HepG2 (cell line): ENCODE measurements around the gene IL22RA1. TPM values are rescaled to one million over a fixed set of nuclear protein-coding genes. Genes with fewer than 3 reads are reported as not detected.
A peak's percentile ranks its signal among the peaks of the same experiment; 100 is the strongest.

ENCODE experiments used
- ATAC-seq: fragments of 200-7000 bp; cut with Tn5 transposase; 3 replicates; pipeline ENCODE4 v1.9.1; 2020; ENCODE audit warnings: mild to moderate bottlenecking, moderate library complexity
- BruUV-seq: library from RNA; stranded (reverse); fragments of 400-500 nt; replicated peaks from 2 replicates; lab custom pipeline; 2021; lab: Mats Ljungman, UMichigan
- CTCF ChIA-PET: fragments of 300-600 bp; formaldehyde crosslinking; extraction: SDS; loops from one replicate; lab custom pipeline; 2021; ENCODE audit warnings: low total read pairs, inconsistent platforms, low intra/inter-chr PET ratio; lab: Yijun Ruan, JAX
- POLR2A ChIA-PET: fragments of 350-600 bp; sonication (Branson Sonifier 250); formaldehyde crosslinking; loops from one replicate; lab custom pipeline; 2020; ENCODE audit warnings: antibody characterized with exemption, inconsistent platforms; lab: Yijun Ruan, JAX
- DNase-seq: peaks from one replicate; pipeline ENCODE4 v3.0.0-alpha.2; 2015; ENCODE audit warnings: low spot score
- FAIRE-seq: peaks from 3 replicates; lab custom pipeline; 2011; peaks lifted over from hg19 to GRCh38; lab: Jason Lieb, UNC
- H2AFZ ChIP-seq: one replicate; pipeline ENCODE4 v1.6.1; 2011; ENCODE audit warnings: low read length, inconsistent platforms
- H3K27ac ChIP-seq: fragments of 300-600 bp; 3 replicates; pipeline ENCODE4 v1.8.0; 2011; ENCODE audit warnings: mixed run types, mild to moderate bottlenecking, mixed read lengths, low read length, inconsistent platforms; ENCODE audit not compliant: insufficient read depth; ENCODE audit errors: extremely low read length
- H3K27me3 ChIP-seq, 2 experiments: fragments of 200-600 bp in 1 of 2; 2 replicates in 1 of 2; 3 replicates in 1 of 2; pipeline versions ENCODE4 v1.6.0 to v1.8.0; 2011; ENCODE audit warnings: low read length in 2 of 2, mild to moderate bottlenecking in 2 of 2, moderate library complexity in 2 of 2, inconsistent platforms in 1 of 2; ENCODE audit not compliant: insufficient read depth in 2 of 2, control insufficient read depth in 1 of 2
- H3K36me3 ChIP-seq, 2 experiments: fragments of 200-600 bp in 1 of 2; replicated peaks in 1 of 2; 2 replicates in 1 of 2; 3 replicates in 1 of 2; pipeline versions ENCODE4 v1.5.1 to v1.8.0; 2011; ENCODE audit warnings: low read length in 2 of 2, inconsistent platforms in 1 of 2; ENCODE audit not compliant: insufficient read depth in 2 of 2, control insufficient read depth in 1 of 2
- H3K4me1 ChIP-seq: 2 replicates; pipeline ENCODE4 v1.5.1; 2012; ENCODE audit warnings: low read length, inconsistent platforms; ENCODE audit not compliant: insufficient read depth
- H3K4me2 ChIP-seq: 2 replicates; pipeline ENCODE4 v1.6.0; 2011; ENCODE audit warnings: low read depth, low read length, inconsistent platforms
- H3K4me3 ChIP-seq, 3 experiments: fragments of 200-600 bp in 1 of 3; sonication (generic), shearing (Covaris generic) in 1 of 3; replicated peaks in 1 of 3; 2 replicates each; pipeline ENCODE4 v1.5.1; 2011 to 2016; ENCODE audit warnings: low read length in 3 of 3, inconsistent platforms in 2 of 3, low read depth in 2 of 3, mild to moderate bottlenecking in 2 of 3, control low read depth in 1 of 3, mixed read lengths in 1 of 3; ENCODE audit not compliant: insufficient read depth in 1 of 3
- H3K79me2 ChIP-seq: one replicate; pipeline ENCODE4 v1.6.1; 2011; ENCODE audit warnings: low read length, inconsistent platforms; ENCODE audit not compliant: insufficient read depth
- H3K9ac ChIP-seq: 2 replicates; pipeline ENCODE4 v1.6.0; 2011; ENCODE audit warnings: mild to moderate bottlenecking, low read depth, low read length, inconsistent platforms; ENCODE audit not compliant: insufficient read depth
- H3K9me3 ChIP-seq: 2 replicates; pipeline ENCODE4 v1.5.1; 2012; ENCODE audit warnings: mild to moderate bottlenecking, low read length
- H4K20me1 ChIP-seq: 2 replicates; pipeline ENCODE4 v1.6.0; 2011; ENCODE audit warnings: inconsistent platforms, mild to moderate bottlenecking, low read length, moderate library complexity; ENCODE audit not compliant: insufficient read depth
- CHD2 ChIP-seq: IDR thresholded peaks from 2 replicates; pipeline ENCODE4 v1.6.1; 2011; ENCODE audit warnings: low read depth, low read length, improper control_type of control experiment
- GRHL1 ChIP-seq: sonication (generic); formaldehyde crosslinking; conservative IDR thresholded peaks from 2 replicates; pipeline ENCODE4 v1.8.0; 2022; ENCODE audit warnings: missing genetic modification reagents
- MAFF ChIP-seq: IDR thresholded peaks from 2 replicates; pipeline ENCODE4 v1.6.1; 2011; ENCODE audit warnings: low read depth, low read length, improper control_type of control experiment
- PAX8 ChIP-seq: sonication (generic); formaldehyde crosslinking; IDR thresholded peaks from 2 replicates; pipeline ENCODE4 v1.8.0; 2022; ENCODE audit warnings: mild to moderate bottlenecking, missing genetic modification reagents, borderline replicate concordance
- POLR2A ChIP-seq, 2 experiments: IDR thresholded peaks; 2 replicates each; pipeline ENCODE4 v1.6.1; 2011; ENCODE audit warnings: low read depth in 2 of 2, low read length in 2 of 2, mild to moderate bottlenecking in 1 of 2, moderate library complexity in 1 of 2; ENCODE audit not compliant: insufficient read depth in 1 of 2
- ZMAT3 ChIP-seq: sonication (generic); formaldehyde crosslinking; conservative IDR thresholded peaks from 2 replicates; pipeline ENCODE4 v1.7.0; 2021; ENCODE audit warnings: missing genetic modification reagents
- ZNF382 ChIP-seq: sonication (generic); formaldehyde crosslinking; IDR thresholded peaks from 2 replicates; pipeline ENCODE4 v1.5.0; 2020; ENCODE audit warnings: missing genetic modification reagents, mild to moderate bottlenecking, borderline replicate concordance
- ZNF580 ChIP-seq: IDR thresholded peaks from 2 replicates; pipeline ENCODE4 v1.6.1; 2016; ENCODE audit warnings: low read depth, borderline replicate concordance
- ZNF788 ChIP-seq: sonication (generic); formaldehyde crosslinking; IDR thresholded peaks from 2 replicates; pipeline ENCODE4 v1.5.0; 2020; ENCODE audit warnings: mild to moderate bottlenecking, missing genetic modification reagents, borderline replicate concordance
- ZNF879 ChIP-seq: sonication (generic); formaldehyde crosslinking; IDR thresholded peaks from 2 replicates; pipeline ENCODE4 v1.8.1; 2023; ENCODE audit warnings: missing genetic modification reagents
- WGBS: methylation state at CpG from one replicate; pipeline ENCODE4 v1.1.6; 2017; ENCODE audit warnings: low lambda C conversion rate; 5-methylcytosine and 5-hydroxymethylcytosine counted together
- in situ Hi-C: cut with HindIII; loops from 2 replicates; pipeline ENCODE4 v1.10.0; 2017; ENCODE audit warnings: low pct_unique_long_range_greater_than_20kb; ENCODE audit not compliant: extremely low pct_ligation_motif_present
- intact Hi-C: fragments of 100-400 bp; cut with micrococcal nuclease; formaldehyde crosslinking; loops from one replicate; pipeline ENCODE4 v1.10.0; 2022; ENCODE audit not compliant: unreplicated experiment
- polyA plus RNA-seq, 8 experiments: library from polyadenylated mRNA; depleted of rRNA in 3 of 8; stranded (reverse) in 7 of 8; unstranded in 1 of 8; fragments of >200 nt; fragmentation: Illumina TruSeq in 4 of 8; extraction: Trizol in 4 of 8; gene quantifications; 2 replicates each; pipeline versions ENCODE4 v1.2.1 to v1.2.3, GENCODE V29; 2011 to 2016; ENCODE audit warnings: low read depth in 4 of 8, missing spikeins in 1 of 8, mixed read lengths in 1 of 8; ENCODE audit not compliant: insufficient read depth in 1 of 8
- total RNA-seq, 5 experiments: library from RNA; depleted of rRNA; stranded (reverse); fragments of >200 nt; fragmentation: Illumina TruSeq; extraction: Trizol; gene quantifications; 2 replicates each; pipeline ENCODE4 v1.2.3, GENCODE V29; 2016; ENCODE audit warnings: low read depth in 1 of 5

IL22RA1 gene
- total and polyA plus RNA-seq, 2 of the 13 experiments (the other 11 are each of a cell fraction or from before 2014, with no cell fraction given): 4.4 to 10.2 TPM

- no peaks in the 10 kb centered on the region; a peak in 1 of 5 replicates for H3K36me3 ChIP-seq
- TF ChIP-seq MAFF (no peak), GRHL1 (CRISPR knock-in tag) (no peak), POLR2A (IDR thresholded peaks at IDR 0.05; ENCODE audit: insufficient read depth in 1 of 2, low read depth in 2 of 2, low read length in 2 of 2) (no peak), PAX8 (no peak), ZMAT3 (CRISPR knock-in tag) (no peak)
- TF ChIP-seq, all 625 proteins: peak for 0
- Histone ChIP-seq H3K9me3 (no peaks in the 10 kb centered on the region), H3K79me2 (peaks cover 12% of the 10 kb centered on the region), H4K20me1 (no peaks in the 10 kb centered on the region), H3K9ac (no peak overlapping the region), H2AFZ (no peak overlapping the region), H3K4me1 (peaks cover 65% of the 10 kb centered on the region), H3K4me2 (peak overlapping the region; percentile 94), H3K4me3 (peak overlapping the region in 1 of 3 experiments; percentile 25; a peak in 1 of 6 replicates), H3K27me3 (no peaks in the 10 kb centered on the region), H3K27ac (peak overlapping the region; percentile 78)
- DNase-seq (no peak), FAIRE-seq (no peak), ATAC-seq (no peak)
- CTCF ChIA-PET: no interaction called here
- intact Hi-C loops (loop anchor here (5.0 kb wide), 2 partner anchors 33 to 73 kb away; partner anchors contain the start of gene MYOM3), in situ Hi-C loops (no loop called here)
- POLR2A ChIA-PET: interaction anchor here (1.3 kb wide), 1 partner anchor 35 kb away, joined by 5 read pairs; no protein-coding TSS in a partner anchor
- WGBS: 76% methylated on average over 3 of the region's 4 CpGs
- no TSS peak for BruUV-seq
Measured at GRCh38 chr1:24185076-24185475, 42.1 kb upstream of the IL22RA1 start.

GRCh38 chr1:24182061-24182460, 39.1 kb upstream of the IL22RA1 start:
- no peak for FAIRE-seq
- Histone ChIP-seq H2AFZ (no peak overlapping the region), H3K9ac (no peak overlapping the region), H3K79me2 (peaks cover 18% of the 10 kb centered on the region), H3K36me3 (peaks cover 1 to 7% of the 10 kb centered on the region in 2 experiments; a peak in 2 of 5 replicates), H3K9me3 (no peaks in the 10 kb centered on the region), H3K27me3 (no peaks in the 10 kb centered on the region), H3K4me2 (no peak overlapping the region), H4K20me1 (no peaks in the 10 kb centered on the region), H3K4me1 (peaks cover 39% of the 10 kb centered on the region), H3K4me3 (no peak overlapping the region), H3K27ac (no peak overlapping the region)
- ChIA-PET POLR2A (no interaction called here), CTCF (no interaction called here)
- intact Hi-C loops: no loop called here
- no peak for DNase-seq
- in situ Hi-C loops: no loop called here
- BruUV-seq: no TSS peak
- WGBS: 82% methylated on average over 6 of the region's 6 CpGs
- no peak for ATAC-seq
- TF ChIP-seq ZNF788 (CRISPR knock-in tag) (no peak), ZNF580 (no peak), ZNF879 (CRISPR knock-in tag) (no peak), ZNF382 (CRISPR knock-in tag) (no peak), CHD2 (no peak)
